Stomach (tissue), 9 donors: ENCODE results near the gene BAG1. TPM values are rescaled to one million over a fixed set of nuclear protein-coding genes. Genes with fewer than 3 reads are reported as not detected.

ENCODE experiments used
- DNase-seq, 2 donors: peaks; one replicate each; pipeline versions ENCODE4 v3.0.0 to v3.0.0-alpha.2; 2013 to 2019
- H3K27ac ChIP-seq, 5 donors: fragments of 200-600 bp in 4 of 5; sonication (generic) in 4 of 5; one replicate each; pipeline ENCODE4 v1.5.1; 2013 to 2019; ENCODE audit warnings: mild to moderate bottlenecking in 1 of 5, moderate library complexity in 1 of 5
- H3K27me3 ChIP-seq, 3 donors: fragments of 200-600 bp; sonication (generic); one replicate each; pipeline ENCODE4 v1.5.1; 2017 to 2019; ENCODE audit warnings: mixed run types in 1 of 3
- H3K36me3 ChIP-seq, 4 donors: fragments of 200-600 bp; sonication (generic); 1 replicate in 3 of 4; 2 replicates in 1 of 4; pipeline ENCODE4 v1.5.1; 2016 to 2019
- H3K4me1 ChIP-seq, 4 donors: fragments of 200-600 bp; sonication (generic); one replicate each; pipeline ENCODE4 v1.5.1; 2016 to 2019
- H3K4me3 ChIP-seq, 4 donors: fragments of 200-600 bp; sonication (generic) in 3 of 4; one replicate each; pipeline ENCODE4 v1.5.1; 2016 to 2019; ENCODE audit warnings: mild to moderate bottlenecking in 1 of 4
- H3K9me3 ChIP-seq, 4 donors: fragments of 200-600 bp; sonication (generic); one replicate each; pipeline ENCODE4 v1.5.1; 2016 to 2019
- EP300 ChIP-seq: sonication (generic); formaldehyde crosslinking; IDR thresholded peaks from one replicate; pipeline ENCODE4 v1.6.1; 2017; ENCODE audit warnings: antibody characterized with exemption
- POLR2A ChIP-seq, 4 donors: fragments of 450-650 bp; IDR thresholded peaks; one replicate each; pipeline ENCODE4 v1.6.1; 2016; ENCODE audit warnings: antibody characterized with exemption in 4 of 4, control low read depth in 2 of 4, mild to moderate bottlenecking in 1 of 4, moderate library complexity in 1 of 4
- POLR2AphosphoS5 ChIP-seq, 3 donors: sonication (generic); formaldehyde crosslinking; IDR thresholded peaks; one replicate each; pipeline ENCODE4 v1.6.1; 2016; ENCODE audit warnings: antibody characterized with exemption in 3 of 3
- WGBS, 5 donors: extraction: QIAGEN DNeasy Blood & Tissue Kit in 3 of 5; methylation state at CpG; one replicate each; pipeline versions ENCODE4 v1.1.5 to v1.1.7; 2013 to 2018; 5-methylcytosine and 5-hydroxymethylcytosine counted together
- intact Hi-C: fragments of 100-400 bp; cut with DNase I; formaldehyde crosslinking; loops from one replicate; pipeline ENCODE4 v1.15.1; 2023; ENCODE audit warnings: low total_unique reads
- polyA plus RNA-seq, 3 donors: library from polyadenylated mRNA; stranded (reverse); fragments of 200-250 nt; gene quantifications; one replicate each; pipeline ENCODE4 v1.2.3, GENCODE V29; 2013
- total RNA-seq, 5 donors: library from RNA; depleted of rRNA; stranded (reverse); fragments of >200 nt; gene quantifications; one replicate each; pipeline versions ENCODE4 v1.1.0 to v1.2.3, GENCODE V29; 2014 to 2016
- TF ChIP-seq, protein P1 (sequence below), 7 experiments: fragments of 450-650 bp in 4 of 7; fragments of 200-600 bp in 3 of 7; sonication (generic) in 3 of 7; IDR thresholded peaks; one replicate each; pipeline ENCODE4 v1.5.1; 2016 to 2019; ENCODE audit warnings: antibody characterized with exemption in 7 of 7, control low read depth in 2 of 7, mild to moderate bottlenecking in 1 of 7
- donor health status: healthy with polysubstance abuse.
- donor health status: Bipolar disorder and iron deficiency.
- donor health status: healthy.

BAG1 gene
- total and polyA plus RNA-seq, 8 donors = 2.3 to 461 (median 132) TPM

DNA sequence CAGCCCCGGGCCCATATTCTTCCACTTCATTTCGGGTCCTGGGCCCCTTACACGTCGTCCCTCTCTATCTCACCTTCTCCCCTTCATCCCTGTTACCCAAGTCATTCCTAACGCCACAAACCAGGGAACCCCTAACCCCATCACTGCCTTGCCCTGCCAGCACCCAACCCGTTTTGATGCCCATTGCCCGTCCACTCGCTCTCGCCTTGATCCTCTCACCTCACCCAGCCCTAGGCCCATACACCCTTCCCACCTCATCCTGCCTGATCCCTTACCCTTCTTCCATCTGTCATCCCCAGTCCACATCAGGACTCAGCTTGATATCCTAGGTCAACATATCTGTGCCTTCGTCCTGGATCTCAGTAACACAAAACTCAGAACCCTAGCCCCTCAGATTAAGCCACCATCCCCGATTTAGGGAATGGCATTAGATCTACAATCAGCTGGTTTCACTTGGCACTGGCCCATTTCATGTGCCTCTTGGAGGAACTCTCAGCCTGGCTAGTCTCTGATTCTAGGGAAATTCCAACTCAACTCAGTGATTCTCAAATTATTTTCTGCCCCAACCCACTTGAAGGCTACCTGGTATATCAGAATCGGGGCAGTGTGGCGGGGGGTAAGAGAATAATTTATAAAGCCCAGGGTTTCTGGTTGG, 830 bp upstream of the BAG1 start:
- intact Hi-C loops = no loop called here
- Histone ChIP-seq H3K4me3 (peak overlapping the region; percentile 86 to 93 (median 88)), H3K27me3 (no peaks in the 10 kb centered on the region), H3K4me1 (peaks cover 19 to 48% (median 35%) of the 10 kb centered on the region in 4 donors), H3K36me3 (peaks cover 26 to 66% (median 63%) of the 10 kb centered on the region in 4 donors), H3K9me3 (no peaks in the 10 kb centered on the region), H3K27ac (peak overlapping the region; percentile 85 to 95 (median 94))
- TF ChIP-seq POLR2A (IDR thresholded peaks at IDR 0.05) (peak in 1 of 4 donors; percentile 16), POLR2AphosphoS5 (IDR thresholded peaks at IDR 0.05) (no peak)
- WGBS, 5 donors = 17 to 23% (median 19%) methylated on average over 13 of the region's 13 CpGs
- peak in 1 of 2 donors; percentile 37 for DNase-seq

DNA sequence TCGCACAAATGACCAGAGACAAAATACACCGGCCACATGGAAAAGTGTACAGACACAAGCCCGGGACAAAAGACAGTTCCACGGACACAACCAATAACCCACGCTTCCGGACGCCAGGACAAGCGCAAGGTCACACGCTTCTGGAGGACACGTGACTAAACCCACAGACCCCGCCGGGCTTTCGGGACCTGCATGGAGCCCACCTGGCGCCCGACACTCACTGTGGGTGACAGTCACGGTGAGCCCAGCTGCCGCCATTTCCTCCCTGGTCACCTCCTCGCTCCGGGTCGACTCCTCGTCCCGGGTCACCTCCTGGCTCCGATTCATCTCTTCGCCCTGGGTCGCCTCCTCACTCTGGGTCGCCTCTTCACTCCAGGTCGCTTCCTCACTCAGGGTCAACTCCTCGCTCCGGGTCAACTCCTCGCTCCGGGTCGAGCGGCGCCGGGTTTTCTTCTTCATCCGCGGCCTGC, 470 bp downstream of the BAG1 start:
- Histone ChIP-seq H3K4me1 (peaks cover 19 to 48% (median 35%) of the 10 kb centered on the region in 4 donors), H3K36me3 (peaks cover 39 to 66% (median 63%) of the 10 kb centered on the region in 4 donors), H3K27ac (peak overlapping the region; percentile 91 to 95 (median 94)), H3K4me3 (peak overlapping the region; percentile 86 to 93 (median 88)), H3K27me3 (no peaks in the 10 kb centered on the region), H3K9me3 (no peaks in the 10 kb centered on the region)
- no peak for TF ChIP-seq POLR2A (IDR thresholded peaks at IDR 0.05)
- no peak for TF ChIP-seq EP300
- TF ChIP-seq, protein P1, sequence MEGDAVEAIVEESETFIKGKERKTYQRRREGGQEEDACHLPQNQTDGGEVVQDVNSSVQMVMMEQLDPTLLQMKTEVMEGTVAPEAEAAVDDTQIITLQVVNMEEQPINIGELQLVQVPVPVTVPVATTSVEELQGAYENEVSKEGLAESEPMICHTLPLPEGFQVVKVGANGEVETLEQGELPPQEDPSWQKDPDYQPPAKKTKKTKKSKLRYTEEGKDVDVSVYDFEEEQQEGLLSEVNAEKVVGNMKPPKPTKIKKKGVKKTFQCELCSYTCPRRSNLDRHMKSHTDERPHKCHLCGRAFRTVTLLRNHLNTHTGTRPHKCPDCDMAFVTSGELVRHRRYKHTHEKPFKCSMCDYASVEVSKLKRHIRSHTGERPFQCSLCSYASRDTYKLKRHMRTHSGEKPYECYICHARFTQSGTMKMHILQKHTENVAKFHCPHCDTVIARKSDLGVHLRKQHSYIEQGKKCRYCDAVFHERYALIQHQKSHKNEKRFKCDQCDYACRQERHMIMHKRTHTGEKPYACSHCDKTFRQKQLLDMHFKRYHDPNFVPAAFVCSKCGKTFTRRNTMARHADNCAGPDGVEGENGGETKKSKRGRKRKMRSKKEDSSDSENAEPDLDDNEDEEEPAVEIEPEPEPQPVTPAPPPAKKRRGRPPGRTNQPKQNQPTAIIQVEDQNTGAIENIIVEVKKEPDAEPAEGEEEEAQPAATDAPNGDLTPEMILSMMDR (IDR thresholded peaks at IDR 0.05) = no peak
- TF ChIP-seq POLR2AphosphoS5 (IDR thresholded peaks at IDR 0.05) = no peak
- peak; percentile 50 to 74 for DNase-seq
- intact Hi-C loops = no loop called here
- 0 to 1% (median 0%) methylated on average over 25 to 37 of the region's 37 CpGs for WGBS, 5 donors

GRCh38 chr9:33263131-33264002, 1.1 kb downstream of the BAG1 start:
- Histone ChIP-seq H3K36me3 (peaks cover 46 to 66% (median 63%) of the 10 kb centered on the region in 4 donors), H3K4me1 (peaks cover 19 to 48% (median 35%) of the 10 kb centered on the region in 4 donors), H3K9me3 (no peaks in the 10 kb centered on the region), H3K27me3 (no peaks in the 10 kb centered on the region), H3K4me3 (peak overlapping the region; percentile 86 to 93 (median 88)), H3K27ac (peak overlapping the region; percentile 91 to 95 (median 94))
- peak in 1 of 2 donors; percentile 67 for DNase-seq
- no peak for TF ChIP-seq EP300
- TF ChIP-seq, protein P1 (IDR thresholded peaks at IDR 0.05) = no peak
- 4 to 10% (median 5%) methylated on average over 15 to 25 of the region's 25 CpGs for WGBS, 5 donors
- intact Hi-C loops = no loop called here

DNA sequence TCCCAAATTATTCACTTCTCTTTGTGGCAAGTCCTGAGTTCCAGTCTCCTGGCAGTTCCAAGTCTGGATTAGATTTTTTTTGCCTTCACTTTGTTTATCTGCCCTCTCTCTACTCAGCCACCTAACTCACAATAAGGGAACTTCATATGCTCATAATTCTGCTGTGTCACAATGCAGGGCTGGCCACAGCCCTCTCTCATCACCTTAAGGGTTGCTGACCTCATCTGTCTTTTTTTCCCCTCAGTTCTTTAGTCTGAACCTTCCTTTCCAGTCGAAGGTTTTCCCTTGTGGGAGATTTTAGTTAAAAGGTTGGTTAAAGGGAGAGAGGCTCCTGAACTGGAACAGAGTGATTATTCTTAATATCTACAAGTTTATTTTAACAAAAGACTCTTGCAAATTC, 4.1 kb downstream of the BAG1 start:
- H3K27ac ChIP-seq = no peak overlapping the region
- intact Hi-C loops = no loop called here
- 83 to 98% (median 93%) methylated on average over 1 of the region's 1 CpG for WGBS, 5 donors
- H3K9me3 ChIP-seq = no peaks in the 10 kb centered on the region
- peaks cover 69 to 73% (median 72%) of the 10 kb centered on the region in 4 donors for H3K36me3 ChIP-seq
- TF ChIP-seq EP300 = no peak
- no peak for TF ChIP-seq POLR2AphosphoS5 (IDR thresholded peaks at IDR 0.05)
- TF ChIP-seq POLR2A (IDR thresholded peaks at IDR 0.05) = no peak
- TF ChIP-seq, protein P1 (IDR thresholded peaks at IDR 0.05) = no peak
- H3K4me1 ChIP-seq = peaks cover 7 to 31% (median 19%) of the 10 kb centered on the region in 4 donors
- no peak overlapping the region for H3K4me3 ChIP-seq
- DNase-seq = no peak
- H3K27me3 ChIP-seq = no peaks in the 10 kb centered on the region
